HL-60 (cell line): ENCODE data around the gene RTF2.

Source experiments
- DNase-seq, 2 experiments: peaks; one replicate each; pipeline ENCODE4 v3.0.0-alpha.2; 2010 to 2020; ENCODE audit warnings: low read depth in 1 of 2, low spot score in 1 of 2
- H3K27ac ChIP-seq: fragments of 250-450 bp; sonication (Bioruptor Pico); replicated peaks from 2 replicates; pipeline ENCODE4 v1.5.1; 2020; ENCODE audit warnings: mild to moderate bottlenecking, moderate library complexity
- H3K27me3 ChIP-seq: fragments of 250-450 bp; sonication (Bioruptor Pico); 2 replicates; pipeline ENCODE4 v1.5.1; 2021; ENCODE audit warnings: mild to moderate bottlenecking, moderate library complexity; ENCODE audit not compliant: insufficient read depth, poor library complexity, severe bottlenecking
- H3K4me3 ChIP-seq: replicated peaks from 2 replicates; pipeline ENCODE4 v1.5.1; 2011; ENCODE audit warnings: mild to moderate bottlenecking, control low read depth, low read length; ENCODE audit not compliant: insufficient read depth
- GABPA ChIP-seq: IDR thresholded peaks from 2 replicates; pipeline ENCODE4 v1.6.1; 2012; ENCODE audit warnings: low read depth
- POLR2AphosphoS5 ChIP-seq: IDR thresholded peaks from 2 replicates; pipeline ENCODE4 v1.6.1; 2012; ENCODE audit warnings: low read depth
- SPI1 ChIP-seq: IDR thresholded peaks from 2 replicates; pipeline ENCODE4 v1.6.1; 2012; ENCODE audit warnings: low read depth, mild to moderate bottlenecking, borderline replicate concordance
- TF ChIP-seq, protein P1 (sequence below): IDR thresholded peaks from 2 replicates; pipeline ENCODE4 v1.6.1; 2012; ENCODE audit warnings: low read depth; ENCODE audit not compliant: insufficient replicate concordance
- TF ChIP-seq, protein P2 (sequence below): IDR thresholded peaks from one replicate; pipeline ENCODE4 v1.5.1; 2011; ENCODE audit warnings: low read length, control low read depth, inconsistent platforms; ENCODE audit not compliant: insufficient read depth

The RTF2 gene

DNA sequence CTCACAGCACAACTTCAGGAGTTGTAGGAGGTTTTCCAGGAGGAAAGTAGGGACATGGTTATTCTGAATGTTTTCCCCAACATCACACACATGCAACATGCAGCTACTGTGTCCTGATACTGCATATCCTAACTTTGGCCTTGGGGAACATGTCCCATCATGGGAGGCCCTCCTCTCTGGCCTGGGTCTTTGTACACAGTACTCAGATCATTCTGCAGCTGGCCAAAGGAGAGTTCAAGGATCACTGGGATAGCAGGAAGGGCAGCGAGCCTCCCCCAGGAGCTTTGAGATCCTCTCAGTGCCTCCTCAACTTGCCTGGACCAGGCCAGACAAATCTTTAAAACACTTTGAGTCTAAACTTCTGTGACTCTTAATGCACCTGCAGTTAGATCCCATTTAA, 43.5 kb upstream of the RTF2 start:
- H3K27me3 ChIP-seq = no peaks in the 10 kb centered on the region
- no peak overlapping the region for H3K4me3 ChIP-seq
- TF ChIP-seq SPI1 (no peak), GABPA (no peak), POLR2AphosphoS5 (no peak)
- TF ChIP-seq, protein P1, sequence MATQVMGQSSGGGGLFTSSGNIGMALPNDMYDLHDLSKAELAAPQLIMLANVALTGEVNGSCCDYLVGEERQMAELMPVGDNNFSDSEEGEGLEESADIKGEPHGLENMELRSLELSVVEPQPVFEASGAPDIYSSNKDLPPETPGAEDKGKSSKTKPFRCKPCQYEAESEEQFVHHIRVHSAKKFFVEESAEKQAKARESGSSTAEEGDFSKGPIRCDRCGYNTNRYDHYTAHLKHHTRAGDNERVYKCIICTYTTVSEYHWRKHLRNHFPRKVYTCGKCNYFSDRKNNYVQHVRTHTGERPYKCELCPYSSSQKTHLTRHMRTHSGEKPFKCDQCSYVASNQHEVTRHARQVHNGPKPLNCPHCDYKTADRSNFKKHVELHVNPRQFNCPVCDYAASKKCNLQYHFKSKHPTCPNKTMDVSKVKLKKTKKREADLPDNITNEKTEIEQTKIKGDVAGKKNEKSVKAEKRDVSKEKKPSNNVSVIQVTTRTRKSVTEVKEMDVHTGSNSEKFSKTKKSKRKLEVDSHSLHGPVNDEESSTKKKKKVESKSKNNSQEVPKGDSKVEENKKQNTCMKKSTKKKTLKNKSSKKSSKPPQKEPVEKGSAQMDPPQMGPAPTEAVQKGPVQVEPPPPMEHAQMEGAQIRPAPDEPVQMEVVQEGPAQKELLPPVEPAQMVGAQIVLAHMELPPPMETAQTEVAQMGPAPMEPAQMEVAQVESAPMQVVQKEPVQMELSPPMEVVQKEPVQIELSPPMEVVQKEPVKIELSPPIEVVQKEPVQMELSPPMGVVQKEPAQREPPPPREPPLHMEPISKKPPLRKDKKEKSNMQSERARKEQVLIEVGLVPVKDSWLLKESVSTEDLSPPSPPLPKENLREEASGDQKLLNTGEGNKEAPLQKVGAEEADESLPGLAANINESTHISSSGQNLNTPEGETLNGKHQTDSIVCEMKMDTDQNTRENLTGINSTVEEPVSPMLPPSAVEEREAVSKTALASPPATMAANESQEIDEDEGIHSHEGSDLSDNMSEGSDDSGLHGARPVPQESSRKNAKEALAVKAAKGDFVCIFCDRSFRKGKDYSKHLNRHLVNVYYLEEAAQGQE = no peak
- TF ChIP-seq, protein P2, sequence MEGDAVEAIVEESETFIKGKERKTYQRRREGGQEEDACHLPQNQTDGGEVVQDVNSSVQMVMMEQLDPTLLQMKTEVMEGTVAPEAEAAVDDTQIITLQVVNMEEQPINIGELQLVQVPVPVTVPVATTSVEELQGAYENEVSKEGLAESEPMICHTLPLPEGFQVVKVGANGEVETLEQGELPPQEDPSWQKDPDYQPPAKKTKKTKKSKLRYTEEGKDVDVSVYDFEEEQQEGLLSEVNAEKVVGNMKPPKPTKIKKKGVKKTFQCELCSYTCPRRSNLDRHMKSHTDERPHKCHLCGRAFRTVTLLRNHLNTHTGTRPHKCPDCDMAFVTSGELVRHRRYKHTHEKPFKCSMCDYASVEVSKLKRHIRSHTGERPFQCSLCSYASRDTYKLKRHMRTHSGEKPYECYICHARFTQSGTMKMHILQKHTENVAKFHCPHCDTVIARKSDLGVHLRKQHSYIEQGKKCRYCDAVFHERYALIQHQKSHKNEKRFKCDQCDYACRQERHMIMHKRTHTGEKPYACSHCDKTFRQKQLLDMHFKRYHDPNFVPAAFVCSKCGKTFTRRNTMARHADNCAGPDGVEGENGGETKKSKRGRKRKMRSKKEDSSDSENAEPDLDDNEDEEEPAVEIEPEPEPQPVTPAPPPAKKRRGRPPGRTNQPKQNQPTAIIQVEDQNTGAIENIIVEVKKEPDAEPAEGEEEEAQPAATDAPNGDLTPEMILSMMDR = no peak
- no peak for DNase-seq
- H3K27ac ChIP-seq = no peak overlapping the region

- Histone ChIP-seq H3K27ac (no peak overlapping the region), H3K4me3 (no peak overlapping the region), H3K27me3 (no peaks in the 10 kb centered on the region)
- DNase-seq = no peak
- TF ChIP-seq, protein P1 = no peak
- TF ChIP-seq GABPA (no peak), SPI1 (no peak), POLR2AphosphoS5 (no peak)
- TF ChIP-seq, protein P2 = no peak
These were observed 42.4 kb upstream of the RTF2 start for GRCh38 chr20:56426026-56426425.

DNA sequence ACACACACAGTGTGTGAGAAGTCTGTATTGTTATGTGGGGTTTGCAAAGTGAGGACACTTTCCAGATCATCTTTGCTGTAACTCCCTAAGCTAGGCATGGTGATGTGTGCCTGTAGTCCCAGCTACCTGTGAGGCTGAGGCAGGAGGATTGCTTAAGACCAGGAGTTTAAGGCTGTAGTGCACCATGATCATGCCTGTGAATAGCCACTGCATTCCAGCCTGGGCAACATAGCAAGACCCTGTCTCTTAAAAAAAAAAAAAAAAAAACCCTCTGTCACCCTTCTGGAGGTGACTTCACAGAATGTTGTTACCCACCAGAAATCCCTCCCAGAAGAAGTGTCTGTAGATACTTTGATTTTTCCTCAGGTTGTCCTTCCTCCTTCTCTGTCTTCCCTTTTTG, 41.5 kb upstream of the RTF2 start:
- no peaks in the 10 kb centered on the region for H3K27me3 ChIP-seq

More for the DNA sequence above, 41.5 kb upstream of the RTF2 start:
- Histone ChIP-seq H3K4me3 (no peak overlapping the region), H3K27ac (no peak overlapping the region)
- TF ChIP-seq, protein P2 = no peak
- TF ChIP-seq POLR2AphosphoS5 (no peak), SPI1 (no peak), GABPA (no peak)
- TF ChIP-seq, protein P1 = no peak
- DNase-seq = no peak
